ENCODE results near the gene TMOD1.

The TMOD1 gene

GRCh38 chr9:97497558-97498375, 3.7 kb upstream of the TMOD1 start:
- in situ Hi-C loops (cut with HindIII; ENCODE audit: low sequenced_read_pairs), result loop anchor here (25.0 kb wide), 1 partner anchor 90 kb away; no protein-coding TSS in a partner anchor

GRCh38 chr9:97498846-97499245, 2.6 kb upstream of the TMOD1 start:
- in situ Hi-C loops (cut with HindIII; ENCODE audit: low sequenced_read_pairs), result loop anchor here (25.0 kb wide), 1 partner anchor 88 kb away; no protein-coding TSS in a partner anchor

- in situ Hi-C loops (cut with HindIII; ENCODE audit: low sequenced_read_pairs), result no loop called here
Observed at GRCh38 chr9:97500263-97500662, 1.2 kb upstream of the TMOD1 start.

- in situ Hi-C loops (cut with HindIII; ENCODE audit: low sequenced_read_pairs), result no loop called here
Observed at GRCh38 chr9:97500765-97501176, 695 bp upstream of the TMOD1 start.

GRCh38 chr9:97501972-97502221, 431 bp downstream of the TMOD1 start:
- in situ Hi-C loops (cut with HindIII; ENCODE audit: low sequenced_read_pairs), result no loop called here

GRCh38 chr9:97502222-97502983, 937 bp downstream of the TMOD1 start:
- in situ Hi-C loops (cut with HindIII; ENCODE audit: low sequenced_read_pairs), result no loop called here

- in situ Hi-C loops (cut with HindIII; ENCODE audit: low sequenced_read_pairs), result no loop called here
Observed at GRCh38 chr9:97502984-97503861, 1.8 kb downstream of the TMOD1 start.

- in situ Hi-C loops (cut with HindIII; ENCODE audit: low sequenced_read_pairs), result no loop called here
Observed at GRCh38 chr9:97503862-97504210, 2.4 kb downstream of the TMOD1 start.

- in situ Hi-C loops (cut with HindIII; ENCODE audit: low sequenced_read_pairs), result loop anchor here (5.0 kb wide), 1 partner anchor 42 kb away; no protein-coding TSS in a partner anchor
Observed at GRCh38 chr9:97504381-97505216, 3.1 kb downstream of the TMOD1 start.

- in situ Hi-C loops (cut with HindIII; ENCODE audit: low sequenced_read_pairs), result loop anchor here (5.0 kb wide), 1 partner anchor 44 kb away; no protein-coding TSS in a partner anchor
Observed at GRCh38 chr9:97505845-97506244, 4.4 kb downstream of the TMOD1 start.

- in situ Hi-C loops (cut with HindIII; ENCODE audit: low sequenced_read_pairs), result loop anchor here (5.0 kb wide), 1 partner anchor 44 kb away; no protein-coding TSS in a partner anchor
Observed at GRCh38 chr9:97506306-97506705, 4.8 kb downstream of the TMOD1 start.

- in situ Hi-C loops (cut with HindIII; ENCODE audit: low sequenced_read_pairs), result loop anchor here (5.0 kb wide), 1 partner anchor 44 kb away; no protein-coding TSS in a partner anchor
Observed at GRCh38 chr9:97506787-97507186, 5.3 kb downstream of the TMOD1 start.

GRCh38 chr9:97507428-97507984, 6.0 kb downstream of the TMOD1 start:
- in situ Hi-C loops (cut with HindIII; ENCODE audit: low sequenced_read_pairs), result loop anchor here (5.0 kb wide), 1 partner anchor 45 kb away; no protein-coding TSS in a partner anchor

- in situ Hi-C loops (cut with HindIII; ENCODE audit: low sequenced_read_pairs), result loop anchor here (5.0 kb wide), 1 partner anchor 47 kb away; no protein-coding TSS in a partner anchor
Observed at GRCh38 chr9:97508852-97509251, 7.4 kb downstream of the TMOD1 start.

- in situ Hi-C loops (cut with HindIII; ENCODE audit: low sequenced_read_pairs), result no loop called here
Observed at GRCh38 chr9:97510797-97511654, 9.6 kb downstream of the TMOD1 start.

- in situ Hi-C loops (cut with HindIII; ENCODE audit: low sequenced_read_pairs), result no loop called here
Observed at GRCh38 chr9:97511655-97512427, 10.4 kb downstream of the TMOD1 start.

GRCh38 chr9:97512966-97513560, 11.6 kb downstream of the TMOD1 start:
- in situ Hi-C loops (cut with HindIII; ENCODE audit: low sequenced_read_pairs), result no loop called here

- in situ Hi-C loops (cut with HindIII; ENCODE audit: low sequenced_read_pairs), result no loop called here
Observed at GRCh38 chr9:97514531-97514930, 13.1 kb downstream of the TMOD1 start.
